Activated naive CD4-positive, alpha-beta T cell treated with anti-CD3 and anti-CD28 coated beads for 36 hours (primary cell): Measurements from ENCODE around the gene TJP2. TPM values are rescaled to one million over a fixed set of nuclear protein-coding genes. Genes with fewer than 3 reads are reported as not detected.

Experiments
- CTCF ChIA-PET: fragments of 350-600 bp; sonication (Branson Sonifier 250); formaldehyde crosslinking; loops from one replicate; lab custom pipeline; 2021; ENCODE audit warnings: antibody characterized with exemption; lab: Charles Lee
- DNase-seq: peaks from one replicate; pipeline ENCODE4 v3.0.0-alpha.2; 2020
- H3K27ac Mint-ChIP-seq: one replicate; pipeline ENCODE4 v1.8.0; 2021; ENCODE audit warnings: mild to moderate bottlenecking, mixed read lengths
- H3K27me3 Mint-ChIP-seq: one replicate; pipeline ENCODE4 v1.8.0; 2021; ENCODE audit warnings: low read depth, mixed read lengths
- H3K36me3 Mint-ChIP-seq: one replicate; pipeline ENCODE4 v1.8.0; 2021; ENCODE audit warnings: low read depth, mixed read lengths
- H3K4me1 Mint-ChIP-seq: one replicate; pipeline ENCODE4 v1.8.0; 2021; ENCODE audit warnings: low read depth, mixed read lengths
- H3K4me3 Mint-ChIP-seq: one replicate; pipeline ENCODE4 v1.8.0; 2021; ENCODE audit warnings: mild to moderate bottlenecking, moderate library complexity, mixed read lengths
- H3K9me3 Mint-ChIP-seq: one replicate; pipeline ENCODE4 v1.8.0; 2021; ENCODE audit warnings: mixed read lengths
- intact Hi-C: fragments of 100-400 bp; cut with micrococcal nuclease; formaldehyde crosslinking; loops from one replicate; pipeline ENCODE4 v1.15.1; 2023
- total RNA-seq, 2 experiments: library from RNA; stranded (reverse); gene quantifications; one replicate each; pipeline ENCODE4 v1.2.3, GENCODE V29; 2021

The TJP2 gene
- 1 to 10 TPM; 7.6 to 9.1 TPM for total RNA-seq

- H3K9me3 Mint-ChIP-seq: no peaks in the 10 kb centered on the region
- DNase-seq: peak; percentile 48
- peaks cover 39% of the 10 kb centered on the region for H3K4me1 Mint-ChIP-seq
- CTCF ChIA-PET: interaction anchor here (0.8 to 2.0 kb wide), 2 partner anchors 19 to 138 kb away, joined by 4 to 5 read pairs; no protein-coding TSS in a partner anchor
- intact Hi-C loops: loop anchor here (1.0 to 10.0 kb wide), 6 partner anchors 19 to 1391 kb away; no protein-coding TSS in a partner anchor
- H3K27me3 Mint-ChIP-seq: peaks cover 43% of the 10 kb centered on the region
- peak within 1 kb of the TSS; percentile 37 for H3K27ac Mint-ChIP-seq
- H3K4me3 Mint-ChIP-seq: peak within 1 kb of the TSS; percentile 77
- H3K36me3 Mint-ChIP-seq: no peaks in the 10 kb centered on the region
Measured at GRCh38 chr9:69173891-69174615, at the start of gene TJP2. Gene TJP2 (plus strand): TSS chr9:69174277. CDS start chr9:69174373, 96 bp downstream.

GRCh38 chr9:69130456-69131441, 43.3 kb upstream of the TJP2 start:
- CTCF ChIA-PET: interaction anchor here (0.6 to 1.7 kb wide), 3 partner anchors 9 to 192 kb away, joined by 4 to 8 read pairs (median 5); no protein-coding TSS in a partner anchor
- intact Hi-C loops: no loop called here
- H3K36me3 Mint-ChIP-seq: no peaks in the 10 kb centered on the region
- no peaks in the 10 kb centered on the region for H3K9me3 Mint-ChIP-seq
- no peak overlapping the region for H3K27ac Mint-ChIP-seq
- H3K4me3 Mint-ChIP-seq: no peak overlapping the region
- no peaks in the 10 kb centered on the region for H3K27me3 Mint-ChIP-seq
- no peak for DNase-seq
- H3K4me1 Mint-ChIP-seq: no peaks in the 10 kb centered on the region

- H3K9me3 Mint-ChIP-seq: no peaks in the 10 kb centered on the region
- CTCF ChIA-PET: interaction anchor here (1.0 to 1.7 kb wide), 2 partner anchors 10 to 15 kb away, joined by 3 to 8 read pairs; no protein-coding TSS in a partner anchor
- H3K27ac Mint-ChIP-seq: no peak overlapping the region
- intact Hi-C loops: no loop called here
- DNase-seq: no peak
- no peaks in the 10 kb centered on the region for H3K27me3 Mint-ChIP-seq
- H3K4me3 Mint-ChIP-seq: no peak overlapping the region
- no peaks in the 10 kb centered on the region for H3K4me1 Mint-ChIP-seq
- peaks cover 2% of the 10 kb centered on the region for H3K36me3 Mint-ChIP-seq
Measured at GRCh38 chr9:69131682-69132081, 42.4 kb upstream of the TJP2 start.

- intact Hi-C loops: no loop called here
- Mint-ChIP-seq H3K36me3 (peaks cover 3% of the 10 kb centered on the region), H3K9me3 (no peaks in the 10 kb centered on the region), H3K4me1 (no peaks in the 10 kb centered on the region), H3K4me3 (no peak overlapping the region), H3K27ac (no peak overlapping the region), H3K27me3 (no peaks in the 10 kb centered on the region)
- CTCF ChIA-PET: interaction anchor here (1.0 to 1.7 kb wide), 2 partner anchors 11 to 15 kb away, joined by 3 to 8 read pairs; no protein-coding TSS in a partner anchor
- no peak for DNase-seq
Measured at GRCh38 chr9:69132361-69132760, 41.7 kb upstream of the TJP2 start.

GRCh38 chr9:69134412-69134811, 39.7 kb upstream of the TJP2 start:
- H3K36me3 Mint-ChIP-seq: peaks cover 3% of the 10 kb centered on the region
- CTCF ChIA-PET: interaction anchor here (0.9 to 2.4 kb wide), 2 partner anchors 59 to 80 kb away, joined by 3 to 8 read pairs; no protein-coding TSS in a partner anchor
- no peaks in the 10 kb centered on the region for H3K27me3 Mint-ChIP-seq
- no peaks in the 10 kb centered on the region for H3K4me1 Mint-ChIP-seq
- no peaks in the 10 kb centered on the region for H3K9me3 Mint-ChIP-seq
- H3K27ac Mint-ChIP-seq: no peak overlapping the region
- H3K4me3 Mint-ChIP-seq: no peak overlapping the region
- intact Hi-C loops: no loop called here
- no peak for DNase-seq

- Mint-ChIP-seq H3K4me3 (no peak overlapping the region), H3K27ac (no peak overlapping the region), H3K9me3 (no peaks in the 10 kb centered on the region), H3K36me3 (peaks cover 3% of the 10 kb centered on the region), H3K4me1 (no peaks in the 10 kb centered on the region), H3K27me3 (no peaks in the 10 kb centered on the region)
- CTCF ChIA-PET: interaction anchor here (0.8 to 2.4 kb wide), 2 partner anchors 13 to 57 kb away, joined by 3 to 8 read pairs; no protein-coding TSS in a partner anchor
- intact Hi-C loops: no loop called here
- no peak for DNase-seq
Measured at GRCh38 chr9:69136185-69136584, 37.9 kb upstream of the TJP2 start.

GRCh38 chr9:69136779-69137178, 37.3 kb upstream of the TJP2 start:
- Mint-ChIP-seq H3K4me1 (no peaks in the 10 kb centered on the region), H3K27ac (no peak overlapping the region), H3K4me3 (no peak overlapping the region), H3K27me3 (no peaks in the 10 kb centered on the region), H3K9me3 (no peaks in the 10 kb centered on the region), H3K36me3 (peaks cover 3% of the 10 kb centered on the region)
- DNase-seq: no peak
- CTCF ChIA-PET: interaction anchor here (0.8 kb wide), 1 partner anchor 13 kb away, joined by 3 read pairs; no protein-coding TSS in a partner anchor
- intact Hi-C loops: no loop called here

GRCh38 chr9:69137311-69137710, 36.8 kb upstream of the TJP2 start:
- intact Hi-C loops: no loop called here
- Mint-ChIP-seq H3K4me1 (peaks cover 4% of the 10 kb centered on the region), H3K4me3 (no peak overlapping the region), H3K9me3 (no peaks in the 10 kb centered on the region), H3K27ac (no peak overlapping the region), H3K36me3 (peaks cover 3% of the 10 kb centered on the region), H3K27me3 (no peaks in the 10 kb centered on the region)
- CTCF ChIA-PET: interaction anchor here (0.9 kb wide), 1 partner anchor 15 kb away, joined by 3 read pairs; no protein-coding TSS in a partner anchor
- DNase-seq: no peak

GRCh38 chr9:69139596-69139995, 34.5 kb upstream of the TJP2 start:
- intact Hi-C loops: no loop called here
- Mint-ChIP-seq H3K27me3 (no peaks in the 10 kb centered on the region), H3K9me3 (no peaks in the 10 kb centered on the region), H3K4me1 (peaks cover 4% of the 10 kb centered on the region), H3K4me3 (no peak overlapping the region), H3K27ac (no peak overlapping the region), H3K36me3 (peaks cover 3% of the 10 kb centered on the region)
- CTCF ChIA-PET: no interaction called here
- DNase-seq: no peak

- peaks cover 3% of the 10 kb centered on the region for H3K36me3 Mint-ChIP-seq
- no peak overlapping the region for H3K4me3 Mint-ChIP-seq
- no peak overlapping the region for H3K27ac Mint-ChIP-seq
- peaks cover 4% of the 10 kb centered on the region for H3K4me1 Mint-ChIP-seq
- no peaks in the 10 kb centered on the region for H3K9me3 Mint-ChIP-seq
- CTCF ChIA-PET: interaction anchor here (0.6 kb wide), 1 partner anchor 764 kb away, joined by 3 read pairs; no protein-coding TSS in a partner anchor
- intact Hi-C loops: no loop called here
- DNase-seq: no peak
- no peaks in the 10 kb centered on the region for H3K27me3 Mint-ChIP-seq
Measured at GRCh38 chr9:69140123-69140735, 33.8 kb upstream of the TJP2 start.

GRCh38 chr9:69141851-69142250, 32.2 kb upstream of the TJP2 start:
- intact Hi-C loops: no loop called here
- H3K4me3 Mint-ChIP-seq: no peak overlapping the region
- H3K27me3 Mint-ChIP-seq: no peaks in the 10 kb centered on the region
- no peak overlapping the region for H3K27ac Mint-ChIP-seq
- no peaks in the 10 kb centered on the region for H3K36me3 Mint-ChIP-seq
- no peak for DNase-seq
- CTCF ChIA-PET: interaction anchor here (0.5 kb wide), 1 partner anchor 16 kb away, joined by 5 read pairs; no protein-coding TSS in a partner anchor
- H3K4me1 Mint-ChIP-seq: peaks cover 4% of the 10 kb centered on the region
- H3K9me3 Mint-ChIP-seq: no peaks in the 10 kb centered on the region
